ENCODE data around the gene SLC40A1.

DNA sequence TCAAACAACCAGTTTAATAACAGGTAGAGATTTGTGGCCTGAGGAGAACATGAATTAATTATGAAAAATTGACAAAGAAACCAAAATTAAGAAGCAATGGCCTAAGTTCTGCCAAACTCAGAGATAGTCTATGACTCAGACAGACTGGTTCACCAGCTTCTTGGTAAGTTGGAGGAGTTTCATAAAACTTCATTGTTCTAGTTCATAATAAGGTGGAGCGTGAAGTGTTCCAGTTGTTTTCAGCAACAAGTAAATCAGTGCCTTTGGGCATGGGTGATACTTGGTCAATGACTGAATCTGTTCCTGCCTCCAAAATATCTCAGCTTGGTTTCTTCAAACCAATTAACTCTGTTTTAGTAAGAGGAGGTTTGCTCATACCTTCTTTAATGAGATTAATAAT lies 40.0 kb downstream of the SLC40A1 start:
- TF ChIP-seq CTCF (IDR thresholded peaks at IDR 0.05; ENCODE audit: low read depth, low read length, missing input control) (no peak), ATF3 (IDR thresholded peaks at IDR 0.05) (no peak), REST (IDR thresholded peaks at IDR 0.05) (no peak), ZBTB33 (IDR thresholded peaks at IDR 0.05) (no peak), RAD21 (IDR thresholded peaks at IDR 0.05) (no peak), SP1 (IDR thresholded peaks at IDR 0.05) (no peak), YY1 (IDR thresholded peaks at IDR 0.05) (no peak), FOXA1 (IDR thresholded peaks at IDR 0.05) (no peak), GABPA (IDR thresholded peaks at IDR 0.05 in 1 of 2, conservative IDR thresholded peaks at IDR 0.05 in 1 of 2) (no peak)
